WTC11 (cell line): Measurements from ENCODE around the gene CENPX. TPM values are rescaled to one million over a fixed set of nuclear protein-coding genes. Genes with fewer than 3 reads are reported as not detected.

Source experiments
- ATAC-seq: fragments of 200-7000 bp; cut with Tn5 transposase; 2 replicates; pipeline ENCODE4 v1.10.0; 2021; ENCODE audit warnings: mild to moderate bottlenecking, moderate library complexity
- CTCF ChIA-PET: fragments of 300-600 bp; sonication (Branson Sonifier 250); formaldehyde crosslinking; loops from one replicate; lab custom pipeline; 2021; ENCODE audit warnings: antibody characterized with exemption; lab: Charles Lee
- POLR2A ChIA-PET: fragments of 350-600 bp; sonication (Branson Sonifier 250); formaldehyde crosslinking; loops from one replicate; lab custom pipeline; 2021; ENCODE audit warnings: antibody characterized with exemption; lab: Charles Lee
- DNase-seq: peaks from one replicate; pipeline ENCODE4 v3.0.0; 2021; ENCODE audit warnings: low spot score
- H3K27ac Mint-ChIP-seq: 2 replicates; pipeline ENCODE4 v1.8.0; 2021; ENCODE audit warnings: mixed read lengths
- H3K27me3 Mint-ChIP-seq: 2 replicates; pipeline ENCODE4 v1.8.0; 2021; ENCODE audit warnings: low read depth, mild to moderate bottlenecking, moderate library complexity, mixed read lengths
- H3K36me3 Mint-ChIP-seq: 2 replicates; pipeline ENCODE4 v1.8.0; 2021; ENCODE audit warnings: mixed read lengths
- H3K4me1 Mint-ChIP-seq: 2 replicates; pipeline ENCODE4 v1.8.0; 2022; ENCODE audit warnings: mixed read lengths
- H3K4me3 Mint-ChIP-seq: 2 replicates; pipeline ENCODE4 v1.8.0; 2021; ENCODE audit warnings: mild to moderate bottlenecking, moderate library complexity, mixed read lengths
- H3K9me3 Mint-ChIP-seq: 2 replicates; pipeline ENCODE4 v1.8.0; 2021; ENCODE audit warnings: mixed read lengths
- ATF1 ChIP-seq: sonication (generic); formaldehyde crosslinking; IDR thresholded peaks from 2 replicates; pipeline ENCODE4 v1.8.1; 2023; ENCODE audit warnings: mild to moderate bottlenecking, moderate library complexity, missing genetic modification reagents
- HMGA2 ChIP-seq: fragments of 250-450 bp; sonication (Bioruptor Pico); IDR thresholded peaks from 2 replicates; pipeline ENCODE4 v1.4.0; 2021; ENCODE audit warnings: mild to moderate bottlenecking, moderate library complexity
- MXD4 ChIP-seq: fragments of 250-450 bp; sonication (Bioruptor Pico); IDR thresholded peaks from 2 replicates; pipeline ENCODE4 v1.8.0; 2021; ENCODE audit warnings: mild to moderate bottlenecking, moderate library complexity, borderline replicate concordance
- MYBL2 ChIP-seq: sonication (generic); formaldehyde crosslinking; IDR thresholded peaks from 2 replicates; pipeline ENCODE4 v1.8.1; 2023; ENCODE audit warnings: mild to moderate bottlenecking, moderate library complexity, missing genetic modification reagents
- NFATC4 ChIP-seq: fragments of 250-450 bp; sonication (Bioruptor Pico); IDR thresholded peaks from 2 replicates; pipeline ENCODE4 v1.9.0; 2021; ENCODE audit warnings: mild to moderate bottlenecking
- NFE2L1 ChIP-seq: sonication (generic); formaldehyde crosslinking; IDR thresholded peaks from 2 replicates; pipeline ENCODE4 v1.8.1; 2023; ENCODE audit warnings: missing genetic modification reagents
- NR3C1 ChIP-seq: sonication (generic); formaldehyde crosslinking; conservative IDR thresholded peaks from 2 replicates; pipeline ENCODE4 v1.8.1; 2023; ENCODE audit warnings: low read depth, mild to moderate bottlenecking, missing genetic modification reagents
- PRRX2 ChIP-seq: fragments of 250-450 bp; sonication (Bioruptor Pico); IDR thresholded peaks from 2 replicates; pipeline ENCODE4 v1.8.0; 2021; ENCODE audit warnings: mild to moderate bottlenecking
- RELA ChIP-seq: sonication (generic); formaldehyde crosslinking; IDR thresholded peaks from 2 replicates; pipeline ENCODE4 v1.8.1; 2022; ENCODE audit warnings: missing genetic modification reagents, mild to moderate bottlenecking, borderline replicate concordance
- RORB ChIP-seq: fragments of 250-450 bp; sonication (Bioruptor Pico); IDR thresholded peaks from 2 replicates; pipeline ENCODE4 v1.9.0; 2021; ENCODE audit warnings: mild to moderate bottlenecking
- SMAD3 ChIP-seq: sonication (generic); formaldehyde crosslinking; IDR thresholded peaks from 2 replicates; pipeline ENCODE4 v1.8.0; 2022; ENCODE audit warnings: missing genetic modification reagents, mild to moderate bottlenecking, borderline replicate concordance
- SMAD4 ChIP-seq: sonication (generic); formaldehyde crosslinking; IDR thresholded peaks from 2 replicates; pipeline ENCODE4 v1.8.0; 2022; ENCODE audit warnings: mild to moderate bottlenecking, missing genetic modification reagents
- TCF7 ChIP-seq: sonication (generic); formaldehyde crosslinking; IDR thresholded peaks from 2 replicates; pipeline ENCODE4 v1.8.0; 2022; ENCODE audit warnings: mild to moderate bottlenecking, low read depth, missing genetic modification reagents, moderate library complexity
- TP53 ChIP-seq: sonication (generic); formaldehyde crosslinking; IDR thresholded peaks from 2 replicates; pipeline ENCODE4 v1.8.1; 2023; ENCODE audit warnings: mild to moderate bottlenecking, missing genetic modification reagents
- ZNF138 ChIP-seq: sonication (generic); formaldehyde crosslinking; conservative IDR thresholded peaks from 2 replicates; pipeline ENCODE4 v1.8.1; 2022; ENCODE audit warnings: mild to moderate bottlenecking, moderate library complexity, missing genetic modification reagents
- ZNF232 ChIP-seq: sonication (generic); formaldehyde crosslinking; IDR thresholded peaks from 2 replicates; pipeline ENCODE4 v1.8.0; 2022; ENCODE audit warnings: mild to moderate bottlenecking, missing genetic modification reagents
- ZNF263 ChIP-seq: sonication (generic); formaldehyde crosslinking; IDR thresholded peaks from 2 replicates; pipeline ENCODE4 v1.8.1; 2022; ENCODE audit warnings: low read depth, mild to moderate bottlenecking, moderate library complexity, missing genetic modification reagents
- ZNF317 ChIP-seq: sonication (generic); formaldehyde crosslinking; IDR thresholded peaks from 2 replicates; pipeline ENCODE4 v1.8.1; 2023; ENCODE audit warnings: low read depth, mild to moderate bottlenecking, moderate library complexity, missing genetic modification reagents, borderline replicate concordance
- ZNF671 ChIP-seq: fragments of 250-450 bp; sonication (Bioruptor Pico); IDR thresholded peaks from 2 replicates; pipeline ENCODE4 v1.8.0; 2021; ENCODE audit warnings: mild to moderate bottlenecking
- total RNA-seq: library from RNA; stranded (reverse); gene quantifications from 3 replicates; pipeline ENCODE4 v1.2.3, GENCODE V29; 2021
- TF ChIP-seq, protein P1 (sequence below): sonication (generic); formaldehyde crosslinking; IDR thresholded peaks from 2 replicates; pipeline ENCODE4 v1.8.0; 2022; ENCODE audit warnings: missing genetic modification reagents
- TF ChIP-seq, protein P2 (sequence below): sonication (generic); formaldehyde crosslinking; IDR thresholded peaks from 2 replicates; pipeline ENCODE4 v1.8.0; 2023; ENCODE audit warnings: missing genetic modification reagents, mild to moderate bottlenecking, borderline replicate concordance
- TF ChIP-seq, protein P3 (sequence below): sonication (generic); formaldehyde crosslinking; IDR thresholded peaks from 2 replicates; pipeline ENCODE4 v1.8.1; 2023; ENCODE audit warnings: mild to moderate bottlenecking, missing genetic modification reagents, moderate library complexity
- TF ChIP-seq, protein P4 (sequence below): sonication (generic); formaldehyde crosslinking; conservative IDR thresholded peaks from 2 replicates; pipeline ENCODE4 v1.8.1; 2022; ENCODE audit warnings: mild to moderate bottlenecking, missing genetic modification reagents

Gene CENPX
- total RNA-seq, 1 experiment from 2014 or later, result 121 TPM

DNA sequence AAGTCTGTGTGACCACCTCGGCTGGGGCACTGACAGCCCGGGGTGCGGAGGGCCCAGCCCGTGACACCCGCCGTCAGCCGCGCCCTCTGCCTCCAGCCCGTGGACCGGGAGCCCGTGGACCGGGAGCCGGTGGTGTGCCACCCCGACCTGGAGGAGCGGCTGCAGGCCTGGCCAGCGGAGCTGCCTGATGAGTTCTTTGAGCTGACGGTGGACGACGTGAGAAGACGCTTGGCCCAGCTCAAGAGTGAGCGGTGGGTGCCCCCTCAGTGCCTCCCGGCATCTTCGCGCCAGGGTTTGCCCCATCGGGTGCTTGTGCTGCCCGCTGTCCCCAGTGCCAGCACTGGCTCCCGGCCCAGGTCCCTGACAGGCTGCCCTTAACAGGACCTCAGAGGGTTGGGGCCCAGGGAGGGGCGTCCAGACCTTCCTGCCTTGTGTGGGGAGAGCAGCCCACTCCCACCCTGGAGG lies 13.7 kb downstream of the CENPX start:
- no peak for ATAC-seq
- no peak for DNase-seq
- TF ChIP-seq, protein P1, sequence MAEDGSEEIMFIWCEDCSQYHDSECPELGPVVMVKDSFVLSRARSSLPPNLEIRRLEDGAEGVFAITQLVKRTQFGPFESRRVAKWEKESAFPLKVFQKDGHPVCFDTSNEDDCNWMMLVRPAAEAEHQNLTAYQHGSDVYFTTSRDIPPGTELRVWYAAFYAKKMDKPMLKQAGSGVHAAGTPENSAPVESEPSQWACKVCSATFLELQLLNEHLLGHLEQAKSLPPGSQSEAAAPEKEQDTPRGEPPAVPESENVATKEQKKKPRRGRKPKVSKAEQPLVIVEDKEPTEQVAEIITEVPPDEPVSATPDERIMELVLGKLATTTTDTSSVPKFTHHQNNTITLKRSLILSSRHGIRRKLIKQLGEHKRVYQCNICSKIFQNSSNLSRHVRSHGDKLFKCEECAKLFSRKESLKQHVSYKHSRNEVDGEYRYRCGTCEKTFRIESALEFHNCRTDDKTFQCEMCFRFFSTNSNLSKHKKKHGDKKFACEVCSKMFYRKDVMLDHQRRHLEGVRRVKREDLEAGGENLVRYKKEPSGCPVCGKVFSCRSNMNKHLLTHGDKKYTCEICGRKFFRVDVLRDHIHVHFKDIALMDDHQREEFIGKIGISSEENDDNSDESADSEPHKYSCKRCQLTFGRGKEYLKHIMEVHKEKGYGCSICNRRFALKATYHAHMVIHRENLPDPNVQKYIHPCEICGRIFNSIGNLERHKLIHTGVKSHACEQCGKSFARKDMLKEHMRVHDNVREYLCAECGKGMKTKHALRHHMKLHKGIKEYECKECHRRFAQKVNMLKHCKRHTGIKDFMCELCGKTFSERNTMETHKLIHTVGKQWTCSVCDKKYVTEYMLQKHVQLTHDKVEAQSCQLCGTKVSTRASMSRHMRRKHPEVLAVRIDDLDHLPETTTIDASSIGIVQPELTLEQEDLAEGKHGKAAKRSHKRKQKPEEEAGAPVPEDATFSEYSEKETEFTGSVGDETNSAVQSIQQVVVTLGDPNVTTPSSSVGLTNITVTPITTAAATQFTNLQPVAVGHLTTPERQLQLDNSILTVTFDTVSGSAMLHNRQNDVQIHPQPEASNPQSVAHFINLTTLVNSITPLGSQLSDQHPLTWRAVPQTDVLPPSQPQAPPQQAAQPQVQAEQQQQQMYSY (CRISPR knock-in tag), result no peak
- TF ChIP-seq ATF1 (CRISPR knock-in tag), result no peak
- TF ChIP-seq NFE2L1, result no peak
- TF ChIP-seq HMGA2 (CRISPR knock-in tag), result no peak
- no peak for TF ChIP-seq NR3C1 (CRISPR knock-in tag)
- no peak for TF ChIP-seq MYBL2
- TF ChIP-seq, protein P2, sequence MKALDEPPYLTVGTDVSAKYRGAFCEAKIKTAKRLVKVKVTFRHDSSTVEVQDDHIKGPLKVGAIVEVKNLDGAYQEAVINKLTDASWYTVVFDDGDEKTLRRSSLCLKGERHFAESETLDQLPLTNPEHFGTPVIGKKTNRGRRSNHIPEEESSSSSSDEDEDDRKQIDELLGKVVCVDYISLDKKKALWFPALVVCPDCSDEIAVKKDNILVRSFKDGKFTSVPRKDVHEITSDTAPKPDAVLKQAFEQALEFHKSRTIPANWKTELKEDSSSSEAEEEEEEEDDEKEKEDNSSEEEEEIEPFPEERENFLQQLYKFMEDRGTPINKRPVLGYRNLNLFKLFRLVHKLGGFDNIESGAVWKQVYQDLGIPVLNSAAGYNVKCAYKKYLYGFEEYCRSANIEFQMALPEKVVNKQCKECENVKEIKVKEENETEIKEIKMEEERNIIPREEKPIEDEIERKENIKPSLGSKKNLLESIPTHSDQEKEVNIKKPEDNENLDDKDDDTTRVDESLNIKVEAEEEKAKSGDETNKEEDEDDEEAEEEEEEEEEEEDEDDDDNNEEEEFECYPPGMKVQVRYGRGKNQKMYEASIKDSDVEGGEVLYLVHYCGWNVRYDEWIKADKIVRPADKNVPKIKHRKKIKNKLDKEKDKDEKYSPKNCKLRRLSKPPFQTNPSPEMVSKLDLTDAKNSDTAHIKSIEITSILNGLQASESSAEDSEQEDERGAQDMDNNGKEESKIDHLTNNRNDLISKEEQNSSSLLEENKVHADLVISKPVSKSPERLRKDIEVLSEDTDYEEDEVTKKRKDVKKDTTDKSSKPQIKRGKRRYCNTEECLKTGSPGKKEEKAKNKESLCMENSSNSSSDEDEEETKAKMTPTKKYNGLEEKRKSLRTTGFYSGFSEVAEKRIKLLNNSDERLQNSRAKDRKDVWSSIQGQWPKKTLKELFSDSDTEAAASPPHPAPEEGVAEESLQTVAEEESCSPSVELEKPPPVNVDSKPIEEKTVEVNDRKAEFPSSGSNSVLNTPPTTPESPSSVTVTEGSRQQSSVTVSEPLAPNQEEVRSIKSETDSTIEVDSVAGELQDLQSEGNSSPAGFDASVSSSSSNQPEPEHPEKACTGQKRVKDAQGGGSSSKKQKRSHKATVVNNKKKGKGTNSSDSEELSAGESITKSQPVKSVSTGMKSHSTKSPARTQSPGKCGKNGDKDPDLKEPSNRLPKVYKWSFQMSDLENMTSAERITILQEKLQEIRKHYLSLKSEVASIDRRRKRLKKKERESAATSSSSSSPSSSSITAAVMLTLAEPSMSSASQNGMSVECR (CRISPR knock-in tag), result no peak
- no peak for TF ChIP-seq MXD4 (CRISPR knock-in tag)
- TF ChIP-seq, all 79 proteins: peak for 0
- ChIA-PET POLR2A (no interaction called here), CTCF (interaction anchor here (3.0 kb wide), 1 partner anchor 11 kb away, joined by 16 read pairs; no protein-coding TSS in a partner anchor)
- Mint-ChIP-seq H3K27ac (no peak overlapping the region), H3K4me1 (no peaks in the 10 kb centered on the region), H3K9me3 (no peaks in the 10 kb centered on the region), H3K36me3 (no peaks in the 10 kb centered on the region), H3K27me3 (no peaks in the 10 kb centered on the region), H3K4me3 (no peak overlapping the region)

DNA sequence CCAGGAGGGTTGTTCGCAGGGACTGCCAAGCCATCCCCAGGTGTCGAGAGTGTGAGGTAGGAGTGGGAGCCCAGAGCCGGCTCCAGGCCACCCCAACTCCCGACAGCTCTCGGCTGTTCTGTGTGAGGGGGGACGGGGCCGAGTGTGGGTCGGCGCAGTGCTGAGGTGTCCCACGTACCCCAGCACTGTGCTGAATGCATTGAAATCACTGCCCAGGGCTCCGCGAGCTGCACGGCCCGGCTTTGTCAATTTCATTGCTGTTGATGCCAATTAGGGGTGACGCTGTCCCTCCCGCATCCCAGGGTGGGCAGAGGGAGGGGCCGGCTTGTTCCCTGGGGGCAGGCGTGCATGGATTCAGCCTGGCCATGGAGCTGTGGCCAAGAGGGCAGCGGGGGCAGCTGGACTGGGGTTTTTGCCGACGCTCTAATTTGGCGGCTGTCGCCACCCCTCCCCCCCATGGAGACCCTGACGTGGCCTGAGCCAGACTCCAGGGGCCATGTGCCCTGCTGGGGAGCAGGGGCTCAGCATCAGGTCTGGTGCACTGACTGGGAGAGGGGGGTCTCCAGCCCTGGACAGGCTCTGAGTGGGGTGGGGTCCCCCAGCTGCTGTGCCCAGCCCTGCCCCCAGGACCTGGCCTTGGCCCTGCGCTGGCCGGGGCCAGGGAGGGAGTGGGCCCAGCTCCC lies 14.3 kb downstream of the CENPX start:
- ChIA-PET CTCF (interaction anchor here (3.0 kb wide), 1 partner anchor 12 kb away, joined by 16 read pairs; no protein-coding TSS in a partner anchor), POLR2A (no interaction called here)
- Mint-ChIP-seq H3K4me1 (no peaks in the 10 kb centered on the region), H3K27me3 (no peaks in the 10 kb centered on the region), H3K9me3 (no peaks in the 10 kb centered on the region), H3K36me3 (no peaks in the 10 kb centered on the region), H3K4me3 (no peak overlapping the region), H3K27ac (0 out of 2 replicates have a peak overlapping the region, but pooled peaks have one; percentile 27)
- no peak for ATAC-seq
- DNase-seq, result no peak
- TF ChIP-seq ZNF263, result no peak
- TF ChIP-seq, protein P3, sequence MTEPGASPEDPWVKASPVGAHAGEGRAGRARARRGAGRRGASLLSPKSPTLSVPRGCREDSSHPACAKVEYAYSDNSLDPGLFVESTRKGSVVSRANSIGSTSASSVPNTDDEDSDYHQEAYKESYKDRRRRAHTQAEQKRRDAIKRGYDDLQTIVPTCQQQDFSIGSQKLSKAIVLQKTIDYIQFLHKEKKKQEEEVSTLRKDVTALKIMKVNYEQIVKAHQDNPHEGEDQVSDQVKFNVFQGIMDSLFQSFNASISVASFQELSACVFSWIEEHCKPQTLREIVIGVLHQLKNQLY (CRISPR knock-in tag), result no peak
- no peak for TF ChIP-seq TCF7 (CRISPR knock-in tag)
- no peak for TF ChIP-seq NFATC4 (CRISPR knock-in tag)
- TF ChIP-seq ZNF317, result no peak
- TF ChIP-seq, protein P1 (CRISPR knock-in tag), result no peak
- no peak for TF ChIP-seq SMAD4 (CRISPR knock-in tag)
- no peak for TF ChIP-seq PRRX2 (CRISPR knock-in tag)
- TF ChIP-seq, protein P4, sequence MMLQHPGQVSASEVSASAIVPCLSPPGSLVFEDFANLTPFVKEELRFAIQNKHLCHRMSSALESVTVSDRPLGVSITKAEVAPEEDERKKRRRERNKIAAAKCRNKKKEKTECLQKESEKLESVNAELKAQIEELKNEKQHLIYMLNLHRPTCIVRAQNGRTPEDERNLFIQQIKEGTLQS, result no peak
- no peak for TF ChIP-seq TP53 (CRISPR knock-in tag)
- no peak for TF ChIP-seq SMAD3 (CRISPR knock-in tag)
- no peak for TF ChIP-seq ZNF232 (CRISPR knock-in tag)
- no peak for TF ChIP-seq RORB
- TF ChIP-seq ZNF671 (CRISPR knock-in tag), result no peak
- TF ChIP-seq ZNF138 (CRISPR knock-in tag), result no peak
- TF ChIP-seq RELA (CRISPR knock-in tag), result no peak
- TF ChIP-seq, all 79 proteins: peak for 0
